ENCODE data around the gene HYAL2.
A peak's percentile ranks its signal among the peaks of the same experiment; 100 is the strongest.

Gene HYAL2

GRCh38 chr3:50350527-50351322, 28.2 kb upstream of the HYAL2 start, which contains the start of the genes CYB561D2 and NPRL2 (continued):
- TF ChIP-seq ZSCAN5A (tag by site-specific recombination; IDR thresholded peaks at IDR 0.05) (no peak), ZNF610 (tag by site-specific recombination; IDR thresholded peaks at IDR 0.05; ENCODE audit: borderline replicate concordance) (peak; percentile 89), ZNF707 (tag by site-specific recombination; IDR thresholded peaks at IDR 0.05) (no peak), ZNF23 (tag by site-specific recombination; IDR thresholded peaks at IDR 0.05; ENCODE audit: borderline replicate concordance) (no peak), ZBTB48 (tag by site-specific recombination; IDR thresholded peaks at IDR 0.05) (no peak), ZNF324 (tag by site-specific recombination; IDR thresholded peaks at IDR 0.05) (no peak), ZSCAN4 (tag by site-specific recombination; IDR thresholded peaks at IDR 0.05) (no peak), ZNF426 (tag by site-specific recombination; IDR thresholded peaks at IDR 0.05) (no peak), ZNF10 (tag by site-specific recombination; IDR thresholded peaks at IDR 0.05) (no peak), REST (tag by site-specific recombination; IDR thresholded peaks at IDR 0.05) (no peak), ZNF600 (tag by site-specific recombination; IDR thresholded peaks at IDR 0.05) (peak; percentile 79), MEIS1 (CRISPR knock-in tag; IDR thresholded peaks at IDR 0.05; ENCODE audit: borderline replicate concordance) (no peak), KLF8 (tag by site-specific recombination; IDR thresholded peaks at IDR 0.05) (peak; percentile 90; the same call in 1 of the 2 replicates), ZNF302 (tag by site-specific recombination; IDR thresholded peaks at IDR 0.05; ENCODE audit: low read depth) (no peak), GFI1B (tag by site-specific recombination; IDR thresholded peaks at IDR 0.05) (no peak), ZNF175 (tag by site-specific recombination; IDR thresholded peaks at IDR 0.05) (no peak), MZF1 (tag by site-specific recombination; IDR thresholded peaks at IDR 0.05; ENCODE audit: borderline replicate concordance) (no peak), ZNF501 (tag by site-specific recombination; IDR thresholded peaks at IDR 0.05) (peak; percentile 59; the same call in 1 of the 2 replicates), ATF2 (tag by site-specific recombination; IDR thresholded peaks at IDR 0.05; ENCODE audit: low read depth) (no peak), ZSCAN30 (tag by site-specific recombination; IDR thresholded peaks at IDR 0.05) (0 out of 2 replicates have a peak, but pooled peaks have one; percentile 33), ZNF837 (tag by site-specific recombination; IDR thresholded peaks at IDR 0.05) (no peak), ZNF449 (tag by site-specific recombination; IDR thresholded peaks at IDR 0.05) (no peak), ZNF521 (tag by site-specific recombination; IDR thresholded peaks at IDR 0.05) (no peak), SCRT2 (tag by site-specific recombination; IDR thresholded peaks at IDR 0.05) (peak; percentile 80), ZNF843 (tag by site-specific recombination; IDR thresholded peaks at IDR 0.05) (no peak), ZNF292 (tag by site-specific recombination; IDR thresholded peaks at IDR 0.05; ENCODE audit: borderline replicate concordance, low read depth) (no peak), ZNF223 (tag by site-specific recombination; IDR thresholded peaks at IDR 0.05) (no peak), SP3 (tag by site-specific recombination; IDR thresholded peaks at IDR 0.05) (peak; percentile 95), ZNF211 (tag by site-specific recombination; IDR thresholded peaks at IDR 0.05; ENCODE audit: low read depth) (no peak), BCL11B (tag by site-specific recombination; IDR thresholded peaks at IDR 0.05; ENCODE audit: low read depth) (no peak), BCL11A (tag by site-specific recombination; IDR thresholded peaks at IDR 0.05; ENCODE audit: low read depth) (no peak), KLF10 (tag by site-specific recombination; IDR thresholded peaks at IDR 0.05) (peak; percentile 77), ZNF184 (tag by site-specific recombination; IDR thresholded peaks at IDR 0.05) (no peak)
